GM23248 (cell line): Measurements from ENCODE around the gene LRRC52. TPM values are rescaled to one million over a fixed set of nuclear protein-coding genes. Genes with fewer than 3 reads are reported as not detected.

Source experiments
- DNase-seq: peaks from one replicate; pipeline ENCODE4 v3.0.0-alpha.2; 2015
- H2AFZ ChIP-seq: fragments of 200-600 bp; sonication (generic); 2 replicates; pipeline ENCODE4 v1.6.1; 2016; ENCODE audit warnings: antibody characterized with exemption
- H3F3A ChIP-seq: fragments of 200-600 bp; sonication (generic); 2 replicates; pipeline ENCODE4 v1.6.1; 2016; ENCODE audit warnings: mild to moderate bottlenecking, antibody characterized with exemption, mixed run types; ENCODE audit not compliant: insufficient read depth
- H3K27ac ChIP-seq: fragments of 200-600 bp; sonication (generic); 2 replicates; pipeline ENCODE4 v1.5.1; 2016; ENCODE audit warnings: mild to moderate bottlenecking
- H3K27me3 ChIP-seq: fragments of 200-600 bp; sonication (generic); replicated peaks from 2 replicates; pipeline ENCODE4 v1.6.1; 2016; ENCODE audit warnings: mild to moderate bottlenecking; ENCODE audit not compliant: insufficient read depth
- H3K36me3 ChIP-seq: fragments of 200-600 bp; sonication (generic); 2 replicates; pipeline ENCODE4 v1.6.1; 2016; ENCODE audit warnings: low read depth, mild to moderate bottlenecking
- H3K4me1 ChIP-seq: fragments of 200-600 bp; sonication (generic); 2 replicates; pipeline ENCODE4 v1.6.1; 2016; ENCODE audit warnings: mild to moderate bottlenecking; ENCODE audit not compliant: insufficient read depth
- H3K4me2 ChIP-seq: fragments of 200-600 bp; sonication (generic); one replicate; pipeline ENCODE4 v1.6.1; 2016; ENCODE audit warnings: mild to moderate bottlenecking; ENCODE audit not compliant: unreplicated experiment
- H3K4me3 ChIP-seq: fragments of 200-600 bp; sonication (generic); 2 replicates; pipeline ENCODE4 v1.5.1; 2016; ENCODE audit warnings: mild to moderate bottlenecking
- H3K79me2 ChIP-seq: fragments of 200-600 bp; sonication (generic); 2 replicates; pipeline ENCODE4 v1.6.1; 2016; ENCODE audit warnings: mild to moderate bottlenecking; ENCODE audit not compliant: insufficient read depth
- H3K9ac ChIP-seq: fragments of 200-600 bp; sonication (generic); 2 replicates; pipeline ENCODE4 v1.6.1; 2016; ENCODE audit warnings: mild to moderate bottlenecking
- H3K9me2 ChIP-seq: fragments of 200-600 bp; sonication (generic); 2 replicates; pipeline ENCODE4 v1.6.1; 2016; ENCODE audit warnings: mixed run types, mild to moderate bottlenecking, moderate library complexity; ENCODE audit not compliant: insufficient read depth
- H3K9me3 ChIP-seq: fragments of 200-600 bp; sonication (generic); one replicate; pipeline ENCODE4 v1.6.1; 2017; ENCODE audit warnings: low read depth
- H4K20me1 ChIP-seq: fragments of 200-600 bp; sonication (generic); 2 replicates; pipeline ENCODE4 v1.6.0; 2016; ENCODE audit not compliant: insufficient read depth
- EZH2 ChIP-seq: fragments of 200-600 bp; sonication (generic); IDR thresholded peaks from 2 replicates; pipeline ENCODE4 v1.6.1; 2018; ENCODE audit warnings: antibody characterized with exemption, mild to moderate bottlenecking; ENCODE audit not compliant: insufficient read depth, poor library complexity, severe bottlenecking
- EZH2phosphoT487 ChIP-seq: fragments of 200-600 bp; sonication (generic); IDR thresholded peaks from 2 replicates; pipeline ENCODE4 v1.6.1; 2018; ENCODE audit warnings: antibody characterized with exemption, moderate library complexity, mild to moderate bottlenecking, low read depth; ENCODE audit not compliant: insufficient read depth
- WGBS, 2 experiments: methylation state at CpG; one replicate each; pipeline ENCODE4 v1.1.6; 2015 to 2017; ENCODE audit warnings: low lambda C conversion rate in 2 of 2, low coverage in 1 of 2; ENCODE audit errors: missing lambda C conversion rate in 2 of 2; 5-methylcytosine and 5-hydroxymethylcytosine counted together
- in situ Hi-C: fragments of 300-500 bp; cut with MboI; formaldehyde crosslinking; loops from 2 replicates; pipeline ENCODE4 v1.15.0; 2020
- polyA plus RNA-seq: library from polyadenylated mRNA; unstranded; fragments of >200 nt; fragmentation: Nextera tagmentation; extraction: Ambion mirVana; gene quantifications from 2 replicates; pipeline ENCODE4 v1.2.1, GENCODE V29; 2016
- total RNA-seq: library from RNA; depleted of rRNA; stranded (reverse); fragments of >200 nt; shearing (Covaris generic); gene quantifications from 2 replicates; pipeline ENCODE4 v1.2.3, GENCODE V29; 2014

LRRC52 gene
- total and polyA plus RNA-seq, 2 experiments from 2014 or later = not detected

- no peaks in the 10 kb centered on the region for H3K4me1 ChIP-seq
- no peak overlapping the region for H3K4me3 ChIP-seq
- H3K27ac ChIP-seq = no peak overlapping the region
- H3K9ac ChIP-seq = no peak overlapping the region
- H3K79me2 ChIP-seq = no peaks in the 10 kb centered on the region
- DNase-seq = no peak
- H3K9me2 ChIP-seq = no peaks in the 10 kb centered on the region
- H3K9me3 ChIP-seq = no peaks in the 10 kb centered on the region
- H2AFZ ChIP-seq = no peak overlapping the region
- no peaks in the 10 kb centered on the region for H3F3A ChIP-seq
- no peaks in the 10 kb centered on the region for H3K36me3 ChIP-seq
- in situ Hi-C loops = no loop called here
- peaks cover 19% of the 10 kb centered on the region for H3K27me3 ChIP-seq
- H4K20me1 ChIP-seq = no peaks in the 10 kb centered on the region
- 30 to 43% methylated on average over 4 of the region's 4 CpGs for WGBS, 2 experiments
- no peak overlapping the region for H3K4me2 ChIP-seq
- no peak for TF ChIP-seq EZH2
- TF ChIP-seq EZH2phosphoT487 = no peak
Observed at GRCh38 chr1:165575468-165576099, 31.8 kb downstream of the LRRC52 start.

GRCh38 chr1:165576536-165576935 is 32.7 kb downstream of the LRRC52 start:
- Histone ChIP-seq H3K36me3 (no peaks in the 10 kb centered on the region), H3K79me2 (no peaks in the 10 kb centered on the region), H3K4me2 (no peak overlapping the region), H3K9me3 (no peaks in the 10 kb centered on the region), H3K27ac (no peak overlapping the region), H2AFZ (no peak overlapping the region), H3K27me3 (peaks cover 15% of the 10 kb centered on the region), H3K4me1 (no peaks in the 10 kb centered on the region), H3F3A (no peaks in the 10 kb centered on the region), H4K20me1 (no peaks in the 10 kb centered on the region), H3K9ac (no peak overlapping the region), H3K9me2 (no peaks in the 10 kb centered on the region), H3K4me3 (no peak overlapping the region)
- TF ChIP-seq EZH2phosphoT487 = no peak
- TF ChIP-seq EZH2 = no peak
- no peak for DNase-seq
- in situ Hi-C loops = no loop called here
- 29 to 35% methylated on average over 2 of the region's 2 CpGs for WGBS, 2 experiments

GRCh38 chr1:165577707-165578106 is 33.9 kb downstream of the LRRC52 start:
- no peak overlapping the region for H3K27ac ChIP-seq
- no peaks in the 10 kb centered on the region for H3K9me2 ChIP-seq
- in situ Hi-C loops = no loop called here
- H3F3A ChIP-seq = no peaks in the 10 kb centered on the region
- peaks cover 15% of the 10 kb centered on the region; the same call in 1 of the 2 replicates for H3K27me3 ChIP-seq
- TF ChIP-seq EZH2phosphoT487 (no peak), EZH2 (no peak)
- no peaks in the 10 kb centered on the region for H4K20me1 ChIP-seq
- no peak overlapping the region for H3K4me2 ChIP-seq
- H3K9ac ChIP-seq = no peak overlapping the region
- 56 to 75% methylated on average over 3 of the region's 3 CpGs for WGBS, 2 experiments
- no peak for DNase-seq
- no peaks in the 10 kb centered on the region for H3K36me3 ChIP-seq
- H3K79me2 ChIP-seq = no peaks in the 10 kb centered on the region
- no peak overlapping the region for H2AFZ ChIP-seq
- H3K4me1 ChIP-seq = no peaks in the 10 kb centered on the region
- no peak overlapping the region for H3K4me3 ChIP-seq
- no peaks in the 10 kb centered on the region for H3K9me3 ChIP-seq

GRCh38 chr1:165580931-165581871 is 37.4 kb downstream of the LRRC52 start:
- Histone ChIP-seq H3K27ac (no peak overlapping the region), H3K9me3 (no peaks in the 10 kb centered on the region), H2AFZ (no peak overlapping the region), H3K4me3 (no peak overlapping the region), H3K9me2 (no peaks in the 10 kb centered on the region), H3K4me2 (no peak overlapping the region), H4K20me1 (no peaks in the 10 kb centered on the region), H3K9ac (no peak overlapping the region), H3K27me3 (peaks cover 7% of the 10 kb centered on the region), H3K4me1 (no peaks in the 10 kb centered on the region), H3K36me3 (no peaks in the 10 kb centered on the region), H3F3A (no peaks in the 10 kb centered on the region), H3K79me2 (no peaks in the 10 kb centered on the region)
- in situ Hi-C loops = no loop called here
- 92 to 93% methylated on average over 23 to 24 of the region's 24 CpGs for whole genome bisulfite sequencing, 2 experiments
- DNase-seq = peak; percentile 51
- TF ChIP-seq EZH2 (no peak), EZH2phosphoT487 (no peak)
